Stimulated activated CD4-positive, alpha-beta T cell treated with anti-CD3 and anti-CD28 coated beads, Interleukin-4, amount 100 ng/mL, for 4 hours (primary cell): ENCODE results near the gene LYRM4.

Experiments used
- DNase-seq, 2 experiments: peaks; one replicate each; pipeline ENCODE4 v3.0.0-alpha.2; 2020

Gene LYRM4

DNA sequence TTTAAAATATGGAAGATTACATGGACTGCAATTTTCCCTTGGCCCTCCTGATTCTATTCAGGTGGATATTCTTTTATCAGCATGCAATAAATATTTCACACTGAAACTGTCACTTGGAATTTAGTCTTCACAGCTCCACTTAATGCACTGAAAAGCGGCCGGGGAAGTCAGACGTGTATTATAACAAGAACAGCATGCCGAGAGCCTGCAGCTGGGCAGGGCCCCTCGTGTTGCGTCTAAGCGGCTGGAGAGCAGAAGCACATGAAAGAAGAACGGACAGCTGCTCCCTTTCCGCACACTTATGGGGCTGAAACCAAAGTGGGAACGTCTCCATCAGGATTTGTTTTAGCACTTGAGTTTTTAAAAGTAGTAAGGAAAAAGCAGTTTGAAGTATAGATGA lies 57.2 kb downstream of the LYRM4 start:
- no peak for DNase-seq

GRCh38 chr6:5202941-5203340 lies 57.8 kb downstream of the LYRM4 start:
- DNase-seq, result no peak

GRCh38 chr6:5202206-5202605 lies 58.5 kb downstream of the LYRM4 start:
- no peak for DNase-seq

DNA sequence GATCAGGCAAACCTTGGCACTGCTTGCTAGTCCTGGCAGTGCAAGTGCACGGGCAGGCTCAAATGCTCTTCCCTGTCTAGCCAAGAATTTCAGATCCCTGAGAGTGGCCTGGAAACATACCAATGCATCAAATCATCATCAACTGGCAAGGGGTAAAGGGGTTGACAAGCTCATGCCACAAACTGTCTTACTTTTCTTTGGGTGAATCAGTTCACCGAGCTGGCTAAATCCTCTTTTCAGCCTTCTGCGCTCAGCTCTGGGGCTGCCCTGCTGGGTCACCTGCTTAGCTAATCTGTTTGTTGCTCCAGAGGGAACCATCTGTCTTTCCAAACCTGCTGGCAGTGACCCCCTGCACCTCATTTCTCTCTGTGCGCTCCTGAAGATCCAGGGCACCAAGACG lies 59.5 kb downstream of the LYRM4 start:
- DNase-seq, result no peak

DNA sequence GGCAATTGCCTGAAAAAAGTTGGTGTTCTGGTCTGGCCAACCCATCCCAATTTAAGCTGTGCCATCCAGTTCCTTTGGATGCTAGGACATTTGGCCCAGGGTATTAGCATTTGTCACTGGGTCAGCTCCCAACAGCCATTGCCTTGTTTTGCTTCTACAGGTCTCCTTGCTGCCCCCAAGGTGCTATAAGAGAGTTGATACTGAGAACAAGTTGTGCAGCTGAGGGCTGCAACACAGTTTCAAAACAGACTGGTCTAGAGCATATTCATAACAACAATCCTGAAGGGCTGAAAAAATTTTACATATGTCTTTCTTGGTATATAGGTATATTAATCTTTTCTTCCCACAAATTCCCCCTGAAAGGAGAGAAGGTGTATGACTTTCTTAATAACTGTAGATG lies 61.0 kb downstream of the LYRM4 start:
- DNase-seq, result no peak

DNA sequence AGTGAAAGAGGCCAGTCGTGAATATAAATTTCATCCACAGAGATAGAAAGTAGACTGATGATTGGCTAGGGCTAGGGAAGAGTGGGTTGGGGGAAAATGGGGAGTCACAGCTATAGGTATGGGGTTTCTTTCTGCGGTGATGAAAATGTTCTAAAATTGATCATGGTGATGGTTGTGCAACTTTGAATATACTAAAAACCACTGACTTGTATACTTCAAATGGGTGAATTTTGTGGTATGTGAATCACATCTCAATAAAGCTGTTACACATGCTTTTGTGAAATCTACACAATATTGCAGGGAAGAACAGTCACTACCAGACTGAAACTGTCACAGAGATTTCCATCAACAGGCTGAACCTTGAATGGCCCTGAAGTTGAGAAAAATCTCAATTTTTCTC lies 61.5 kb downstream of the LYRM4 start:
- DNase-seq, result no peak

GRCh38 chr6:5197084-5197483 lies 63.7 kb downstream of the LYRM4 start:
- DNase-seq, result no peak

- no peak for DNase-seq
Observed at GRCh38 chr6:5192135-5192794, 68.5 kb downstream of the LYRM4 start.

DNA sequence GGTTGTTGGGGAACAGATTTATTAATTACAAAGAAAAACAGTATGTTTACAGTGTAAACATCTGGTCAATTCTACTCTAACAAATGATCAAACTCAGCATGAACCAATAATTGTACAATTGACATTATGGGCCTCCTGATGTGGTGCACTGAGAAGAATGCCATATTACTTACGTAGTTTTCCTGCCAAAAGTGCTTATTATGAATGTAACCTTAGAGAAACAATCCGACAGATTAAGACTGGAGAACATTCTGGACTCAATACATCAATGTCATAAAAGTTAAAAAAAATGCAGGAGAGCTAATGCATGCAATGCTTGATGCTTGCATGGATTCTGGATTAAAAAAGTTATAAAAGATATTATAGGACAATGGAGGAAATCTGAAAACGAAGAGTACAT lies 69.0 kb downstream of the LYRM4 start:
- no peak for DNase-seq

- DNase-seq, result no peak
Observed at GRCh38 chr6:5191222-5191621, 69.5 kb downstream of the LYRM4 start.

- DNase-seq, result no peak
Observed at GRCh38 chr6:5190507-5190906, 70.2 kb downstream of the LYRM4 start.

- no peak for DNase-seq
Observed at GRCh38 chr6:5188646-5189045, 72.1 kb downstream of the LYRM4 start.

GRCh38 chr6:5184878-5185277 lies 75.9 kb downstream of the LYRM4 start:
- no peak for DNase-seq

- no peak for DNase-seq
Observed at GRCh38 chr6:5184218-5184617, 76.5 kb downstream of the LYRM4 start.

DNA sequence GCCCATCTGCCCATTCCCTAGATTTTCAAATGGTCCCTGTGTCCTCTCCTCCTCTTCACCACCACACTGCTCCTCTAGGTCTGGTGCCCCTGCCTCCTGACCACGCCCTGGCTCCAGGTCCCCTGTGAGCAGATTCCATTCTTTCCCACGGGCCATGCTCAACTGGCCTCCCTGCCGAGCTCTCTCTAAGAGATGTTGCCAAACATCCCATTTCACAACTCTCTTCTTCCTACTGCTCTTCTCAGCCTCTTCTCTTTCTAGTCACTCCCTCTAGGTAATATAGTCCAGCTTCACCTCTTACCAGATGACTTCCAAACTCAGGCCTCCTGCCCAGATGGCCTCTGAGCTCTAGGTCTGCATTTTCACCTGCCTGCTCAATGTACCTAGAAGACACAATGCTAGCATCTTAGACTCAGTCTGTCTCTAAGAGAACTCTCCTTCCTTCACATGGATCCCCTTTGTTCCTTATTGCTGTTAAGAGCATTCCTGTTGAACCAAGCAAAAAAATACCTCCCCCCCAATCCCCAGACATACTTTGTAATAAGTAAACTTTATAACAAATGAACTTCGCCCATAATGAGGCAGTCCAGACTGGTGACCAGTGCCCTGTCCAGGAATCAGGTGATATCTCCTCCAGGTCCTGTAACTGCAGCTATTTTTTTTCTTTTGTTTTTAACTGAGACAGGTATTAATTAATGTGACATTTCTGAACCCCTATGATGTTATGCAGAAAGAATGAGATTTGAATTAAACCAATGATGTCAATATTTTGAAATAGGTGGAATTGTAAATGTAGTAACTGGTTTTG lies 79.0 kb downstream of the LYRM4 start:
- DNase-seq, result no peak

GRCh38 chr6:5180636-5181035 lies 80.1 kb downstream of the LYRM4 start:
- DNase-seq, result no peak

DNA sequence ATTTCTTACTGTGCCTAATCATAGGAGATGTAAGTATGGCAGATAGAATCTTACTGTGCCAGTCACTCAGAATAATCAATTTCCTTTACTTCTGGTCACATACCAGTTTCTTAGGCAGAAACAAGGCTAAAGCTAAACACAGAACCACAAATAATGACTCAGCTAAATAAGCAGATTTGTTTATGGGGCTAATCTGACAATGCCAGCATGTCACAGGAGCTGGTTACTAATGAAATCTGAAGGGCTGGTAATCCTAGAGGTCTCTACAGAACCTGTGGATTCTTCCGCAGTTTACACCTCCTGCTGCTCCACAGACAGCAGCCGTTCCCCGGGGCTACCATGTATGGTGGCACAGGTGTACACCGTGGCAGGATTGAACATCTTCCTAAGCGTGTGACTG lies 80.8 kb downstream of the LYRM4 start:
- DNase-seq, result no peak

DNA sequence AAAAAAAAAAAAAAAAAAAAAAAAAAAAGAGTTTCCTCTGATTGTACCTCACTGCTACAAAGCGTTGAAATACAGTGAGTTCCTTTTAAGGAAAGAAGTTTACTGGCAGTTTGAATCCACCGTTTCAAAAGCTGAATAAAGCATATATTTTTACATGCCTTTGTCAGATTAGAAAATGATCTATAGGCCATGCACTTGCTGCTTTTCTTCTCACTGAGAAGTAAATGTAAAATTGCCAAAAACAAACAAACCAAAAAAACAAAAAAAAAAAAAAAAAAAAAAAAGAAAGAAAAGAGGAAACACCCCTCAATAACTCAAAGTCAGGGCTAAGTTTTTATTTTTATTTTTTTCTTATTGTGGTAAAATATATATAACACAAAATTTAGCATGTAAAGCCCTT lies 81.9 kb downstream of the LYRM4 start:
- DNase-seq, result no peak

GRCh38 chr6:5175635-5176034 lies 85.1 kb downstream of the LYRM4 start:
- DNase-seq, result no peak

DNA sequence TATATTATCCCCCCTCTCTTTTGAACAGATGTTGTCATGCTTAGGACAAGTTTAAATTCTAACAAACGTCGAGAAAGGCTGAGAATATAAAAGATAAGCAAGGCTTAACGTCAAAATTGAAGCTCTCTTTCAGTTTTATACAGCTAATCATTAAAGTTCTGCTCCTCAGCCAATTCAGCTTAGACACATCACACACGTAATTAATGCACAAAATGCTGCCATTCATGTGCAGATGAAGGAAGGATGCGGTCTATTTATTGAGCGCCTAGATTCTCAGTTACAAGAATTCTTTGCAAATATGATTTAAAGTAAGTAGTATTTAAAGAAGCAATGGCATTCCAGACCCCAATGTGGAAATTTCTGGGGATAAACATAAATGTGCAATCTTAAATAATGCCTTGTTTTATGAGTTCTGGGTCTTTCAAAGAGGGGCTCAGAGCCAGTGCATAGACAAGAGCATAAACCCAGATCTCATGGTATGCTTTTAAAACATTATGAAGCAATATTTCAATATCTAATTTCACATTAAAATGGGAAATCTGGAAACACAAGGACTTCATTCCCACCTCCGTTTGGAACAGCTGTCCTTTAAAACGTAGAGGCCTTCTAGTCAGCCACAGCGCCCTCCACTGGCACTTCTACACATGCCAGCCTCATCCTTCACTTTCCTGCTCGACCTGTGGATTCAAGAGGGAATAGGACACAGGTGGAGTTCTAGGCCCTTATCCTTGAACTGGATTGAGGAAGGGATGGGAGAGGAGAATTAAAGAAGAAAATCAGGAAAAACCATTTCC lies 85.8 kb downstream of the LYRM4 start:
- DNase-seq, result no peak

DNA sequence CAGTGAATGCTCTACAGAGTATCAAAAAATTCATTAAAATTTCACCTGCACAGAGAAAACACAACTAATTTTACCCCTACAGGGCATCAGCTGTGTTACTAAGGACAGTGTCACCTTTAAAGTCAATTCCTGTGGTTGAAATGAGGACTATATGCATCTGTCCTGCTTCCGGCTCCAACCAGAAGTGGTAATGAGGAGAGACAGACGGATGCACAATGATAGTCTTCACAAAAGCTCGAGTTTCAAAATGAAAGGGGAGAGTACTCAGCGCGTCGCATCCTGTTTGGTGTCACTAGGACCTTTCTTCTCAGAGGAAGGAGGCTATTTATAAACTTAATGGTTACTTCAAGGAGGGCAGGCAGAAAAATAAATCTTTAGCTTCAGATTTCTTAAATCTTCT lies 86.5 kb downstream of the LYRM4 start:
- DNase-seq, result peak; percentile 5 to 23

GRCh38 chr6:5173810-5174209 lies 86.9 kb downstream of the LYRM4 start:
- DNase-seq, result no peak

- DNase-seq, result no peak
Observed at GRCh38 chr6:5172897-5173474, 87.8 kb downstream of the LYRM4 start.
